GM21515 (cell line): ENCODE results near the gene SMIM34.
"Not testable (repeated sequence)": the region's sequence is repeated elsewhere in the genome, so short reads cannot be mapped to it uniquely, and the experiment has no call there.

Source experiments
- ATAC-seq: cut with Tn5 transposase; IDR thresholded peaks from one replicate; pipeline ENCODE4 v1.9.1; 2021; ENCODE audit not compliant: unreplicated experiment

Gene SMIM34

GRCh38 chr21:34374462-34374861 is 49.3 kb downstream of the SMIM34 start:
- not testable (repeated sequence) for ATAC-seq

GRCh38 chr21:34372321-34372720 is 51.4 kb downstream of the SMIM34 start:
- no peak for ATAC-seq

GRCh38 chr21:34369741-34370140 is 54.0 kb downstream of the SMIM34 start:
- ATAC-seq = no peak
